Measurements from ENCODE around the gene SOX21. TPM values are rescaled to one million over a fixed set of nuclear protein-coding genes. Genes with fewer than 3 reads are reported as not detected.

Gene SOX21
- total and polyA plus RNA-seq, 2 donors (not counting 1 experiment from before 2014, with no cell fraction given) = not detected

DNA sequence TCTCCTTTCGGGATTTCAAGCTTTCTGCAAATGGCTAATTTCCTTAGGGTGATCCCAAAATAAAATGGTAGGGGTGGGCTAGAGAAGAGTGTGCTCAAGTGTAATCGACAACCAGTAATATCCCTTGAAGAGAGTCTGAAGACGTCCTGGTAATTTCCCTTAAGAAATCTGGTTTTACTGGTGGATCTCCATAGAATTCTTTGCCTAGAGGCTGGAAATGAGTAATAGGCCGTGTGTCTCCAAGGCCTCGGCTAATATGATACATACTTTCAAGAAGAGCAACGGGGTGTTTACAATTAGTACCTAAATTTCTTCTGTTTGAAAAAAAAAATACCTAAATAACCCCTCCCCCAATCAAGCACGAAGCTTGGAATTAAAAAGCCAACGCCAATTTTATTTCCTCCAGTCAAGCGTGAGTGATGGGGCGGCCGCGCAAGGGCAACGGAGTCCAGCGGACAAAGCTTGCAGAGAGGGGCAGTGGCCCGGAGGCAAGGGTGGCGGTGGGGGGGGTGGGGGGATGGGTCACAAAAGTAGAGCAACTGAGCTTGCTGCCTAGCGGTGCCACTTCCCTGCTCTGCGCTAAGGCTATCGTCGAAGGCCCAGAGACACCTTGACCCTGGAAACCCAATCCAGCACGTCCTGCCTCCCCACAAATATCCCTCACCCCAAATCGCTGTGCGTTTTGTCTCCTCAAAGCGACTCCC is 7.8 kb downstream of the SOX21 start:
- H3K4me1 Mint-ChIP-seq = peaks cover 4% of the 10 kb centered on the region
- H3K27ac Mint-ChIP-seq = no peak overlapping the region
- Histone ChIP-seq H3K4me2 (replicated peaks; ENCODE audit: low read depth, low read length, poor library complexity, severe bottlenecking) (no peak overlapping the region), H3K27ac (ENCODE audit: low read length in 2 of 2) (no peak overlapping the region), H3K9me3 (ENCODE audit: control extremely low read depth in 1 of 3, control insufficient read depth in 2 of 3, insufficient read depth in 1 of 3, low read length in 2 of 3) (peaks cover 0 to 53% (median 0%) of the 10 kb centered on the region in 3 donors), H3K9ac (ENCODE audit: low read length) (no peak overlapping the region), H3K36me3 (replicated peaks in 1 of 2; ENCODE audit: control extremely low read depth in 1 of 2, control insufficient read depth in 1 of 2, extremely low read depth in 1 of 2, insufficient read depth in 2 of 2, low read length in 1 of 2) (no peaks in the 10 kb centered on the region), H3K4me3 (ENCODE audit: control extremely low read depth in 1 of 5, extremely low read depth in 1 of 5, insufficient read depth in 1 of 5, low read depth in 2 of 5, low read length in 4 of 5) (no peak overlapping the region), H3K4me1 (ENCODE audit: control insufficient read depth in 2 of 2, insufficient read depth in 2 of 2, low read length in 2 of 2) (peaks cover 3 to 20% of the 10 kb centered on the region in 2 donors), H4K20me1 (ENCODE audit: control insufficient read depth, insufficient read depth, low read length, poor library complexity, severe bottlenecking) (no peaks in the 10 kb centered on the region), H2AFZ (ENCODE audit: insufficient read depth, low read depth, low read length, poor library complexity, severe bottlenecking) (no peak overlapping the region), H3K27me3 (replicated peaks in 1 of 4; ENCODE audit: control extremely low read depth in 1 of 4, control insufficient read depth in 3 of 4, insufficient read depth in 4 of 4, low read length in 3 of 4) (peaks cover 0 to 97% (median 78%) of the 10 kb centered on the region in 4 experiments), H3K79me2 (ENCODE audit: control insufficient read depth, insufficient read depth, low read length) (no peaks in the 10 kb centered on the region)
- ATAC-seq (ENCODE audit: low read depth) (no peak), DNase-seq (no peak)
- H3K4me3 Mint-ChIP-seq = no peak overlapping the region
- H3K9me3 Mint-ChIP-seq (ENCODE audit: insufficient read depth) = no peaks in the 10 kb centered on the region
- POLR2A ChIA-PET = no interaction called here
- TF ChIP-seq EZH2 (IDR thresholded peaks at IDR 0.05; ENCODE audit: borderline replicate concordance, insufficient read depth, low read depth, low read length, poor library complexity, severe bottlenecking) = no peak
- TF ChIP-seq, protein P1, sequence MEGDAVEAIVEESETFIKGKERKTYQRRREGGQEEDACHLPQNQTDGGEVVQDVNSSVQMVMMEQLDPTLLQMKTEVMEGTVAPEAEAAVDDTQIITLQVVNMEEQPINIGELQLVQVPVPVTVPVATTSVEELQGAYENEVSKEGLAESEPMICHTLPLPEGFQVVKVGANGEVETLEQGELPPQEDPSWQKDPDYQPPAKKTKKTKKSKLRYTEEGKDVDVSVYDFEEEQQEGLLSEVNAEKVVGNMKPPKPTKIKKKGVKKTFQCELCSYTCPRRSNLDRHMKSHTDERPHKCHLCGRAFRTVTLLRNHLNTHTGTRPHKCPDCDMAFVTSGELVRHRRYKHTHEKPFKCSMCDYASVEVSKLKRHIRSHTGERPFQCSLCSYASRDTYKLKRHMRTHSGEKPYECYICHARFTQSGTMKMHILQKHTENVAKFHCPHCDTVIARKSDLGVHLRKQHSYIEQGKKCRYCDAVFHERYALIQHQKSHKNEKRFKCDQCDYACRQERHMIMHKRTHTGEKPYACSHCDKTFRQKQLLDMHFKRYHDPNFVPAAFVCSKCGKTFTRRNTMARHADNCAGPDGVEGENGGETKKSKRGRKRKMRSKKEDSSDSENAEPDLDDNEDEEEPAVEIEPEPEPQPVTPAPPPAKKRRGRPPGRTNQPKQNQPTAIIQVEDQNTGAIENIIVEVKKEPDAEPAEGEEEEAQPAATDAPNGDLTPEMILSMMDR (IDR thresholded peaks at IDR 0.05) = no peak
- 14% methylated on average over 10 of the region's 24 CpGs for WGBS (ENCODE audit: insufficient coverage)
- CTCF ChIA-PET = interaction anchor here (0.6 kb wide), 1 partner anchor 791 kb away, joined by 3 read pairs; no protein-coding TSS in a partner anchor
- intact Hi-C loops (cut with micrococcal nuclease) = no loop called here
- peaks cover 78% of the 10 kb centered on the region for H3K27me3 Mint-ChIP-seq

DNA sequence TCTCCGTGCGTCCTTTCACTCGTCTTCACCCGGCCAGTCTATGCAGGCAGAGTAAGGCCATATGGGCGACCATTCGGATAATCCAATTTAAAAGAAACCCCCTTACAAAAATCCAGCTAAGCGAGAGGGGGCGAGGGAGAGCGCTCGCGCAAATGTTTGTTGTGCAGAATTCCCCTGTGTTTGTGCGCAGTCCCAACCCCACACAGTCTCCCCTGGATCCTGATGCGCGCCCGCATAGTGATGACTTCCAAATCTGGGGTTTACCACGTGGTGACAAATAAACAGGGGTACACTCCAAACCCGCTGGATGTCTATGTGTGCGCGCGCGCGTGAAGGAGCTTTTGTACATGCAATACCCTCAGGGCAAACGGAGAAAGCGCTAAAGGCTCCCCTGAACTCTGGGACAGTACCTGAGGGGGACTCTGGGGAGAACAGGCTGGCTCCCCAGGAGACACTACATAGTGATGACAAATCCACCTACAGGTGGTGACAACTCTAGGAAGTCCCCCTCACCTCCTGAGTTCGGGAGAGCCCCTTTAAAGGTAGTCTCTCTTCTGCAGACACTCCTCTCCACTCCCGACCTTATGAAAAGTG is 8.5 kb downstream of the SOX21 start:
- TF ChIP-seq EZH2 (IDR thresholded peaks at IDR 0.05; ENCODE audit: borderline replicate concordance, insufficient read depth, low read depth, low read length, poor library complexity, severe bottlenecking) = no peak
- TF ChIP-seq, protein P1 (IDR thresholded peaks at IDR 0.05) = no peak
- Mint-ChIP-seq H3K4me1 (peaks cover 4% of the 10 kb centered on the region), H3K9me3 (ENCODE audit: insufficient read depth) (no peaks in the 10 kb centered on the region), H3K27ac (no peak overlapping the region), H3K4me3 (no peak overlapping the region), H3K27me3 (peaks cover 74% of the 10 kb centered on the region)
- no peaks in the 10 kb centered on the region for H3K79me2 ChIP-seq (ENCODE audit: control insufficient read depth, insufficient read depth, low read length)
- ATAC-seq (ENCODE audit: low read depth) = no peak
- H3K27ac ChIP-seq (ENCODE audit: low read length in 2 of 2) = no peak overlapping the region
- H3K36me3 ChIP-seq (replicated peaks in 1 of 2; ENCODE audit: control extremely low read depth in 1 of 2, control insufficient read depth in 1 of 2, extremely low read depth in 1 of 2, insufficient read depth in 2 of 2, low read length in 1 of 2) = no peaks in the 10 kb centered on the region
- peaks cover 0 to 92% (median 73%) of the 10 kb centered on the region in 4 experiments for H3K27me3 ChIP-seq (replicated peaks in 1 of 4; ENCODE audit: control extremely low read depth in 1 of 4, control insufficient read depth in 3 of 4, insufficient read depth in 4 of 4, low read length in 3 of 4)
- no peak overlapping the region for H3K4me2 ChIP-seq (replicated peaks; ENCODE audit: low read depth, low read length, poor library complexity, severe bottlenecking)
- no peaks in the 10 kb centered on the region for H4K20me1 ChIP-seq (ENCODE audit: control insufficient read depth, insufficient read depth, low read length, poor library complexity, severe bottlenecking)
- DNase-seq = no peak
- CTCF ChIA-PET = interaction anchor here (0.6 kb wide), 1 partner anchor 792 kb away, joined by 3 read pairs; no protein-coding TSS in a partner anchor
- intact Hi-C loops (cut with micrococcal nuclease) = no loop called here
- POLR2A ChIA-PET = no interaction called here
- H2AFZ ChIP-seq (ENCODE audit: insufficient read depth, low read depth, low read length, poor library complexity, severe bottlenecking) = no peak overlapping the region
- WGBS (ENCODE audit: insufficient coverage) = 16% methylated on average over 26 of the region's 26 CpGs
- no peak overlapping the region for H3K9ac ChIP-seq (ENCODE audit: low read length)
- H3K9me3 ChIP-seq (ENCODE audit: control extremely low read depth in 1 of 3, control insufficient read depth in 2 of 3, insufficient read depth in 1 of 3, low read length in 2 of 3) = peaks cover 0 to 53% (median 0%) of the 10 kb centered on the region in 3 donors
- H3K4me1 ChIP-seq (ENCODE audit: control insufficient read depth in 2 of 2, insufficient read depth in 2 of 2, low read length in 2 of 2) = peaks cover 3 to 20% of the 10 kb centered on the region in 2 donors
- no peak overlapping the region for H3K4me3 ChIP-seq (ENCODE audit: control extremely low read depth in 1 of 5, extremely low read depth in 1 of 5, insufficient read depth in 1 of 5, low read depth in 2 of 5, low read length in 4 of 5)
